Frontal cortex (tissue), 1 donor: ENCODE measurements around the gene NAPSA. TPM values are rescaled to one million over a fixed set of nuclear protein-coding genes. Genes with fewer than 3 reads are reported as not detected.

Experiments used
- total RNA-seq: library from RNA; depleted of rRNA; stranded (reverse); fragments of >200 nt; gene quantifications from one replicate; pipeline ENCODE4 v1.2.3, GENCODE V29; 2014

NAPSA gene
- total RNA-seq, 1 donor from 2014 or later = not detected

Other genes starting within 250 kb of the NAPSA start
- gene IZUMO2, start 202.4 kb downstream of the NAPSA start, total RNA-seq = not detected
- gene MYH14, start 162.0 kb downstream of the NAPSA start, total RNA-seq = 0.82 TPM
- gene KCNC3, start 36.3 kb downstream of the NAPSA start, total RNA-seq = 1.2 TPM
- gene NR1H2, start 10.8 kb upstream of the NAPSA start, total RNA-seq = 15.1 TPM
- 12.6 TPM for gene POLD1, start 18.7 kb upstream of the NAPSA start, total RNA-seq
- gene SPIB, start 53.3 kb upstream of the NAPSA start, total RNA-seq = under 0.01 TPM
- not detected for gene MYBPC2, start 67.3 kb upstream of the NAPSA start, total RNA-seq
- 53.4 TPM for gene EMC10, start 110.9 kb upstream of the NAPSA start, total RNA-seq
- gene GARIN5A, start 111.2 kb upstream of the NAPSA start, total RNA-seq = 2.0 TPM
- 6.9 TPM for gene JOSD2, start 145.6 kb upstream of the NAPSA start, total RNA-seq
- 0.82 TPM for gene ASPDH, start 148.3 kb upstream of the NAPSA start, total RNA-seq
- 78.3 TPM for gene LRRC4B, start 202.8 kb upstream of the NAPSA start, total RNA-seq